ENCODE data around the gene MRPS14. TPM values are rescaled to one million over a fixed set of nuclear protein-coding genes. Genes with fewer than 3 reads are reported as not detected.

Gene MRPS14
- total and polyA plus RNA-seq, 9 of the 15 experiments (the other 6 are each of a cell fraction or from before 2014, with no cell fraction given), result 38.1 to 231 (median 54.9) TPM

DNA sequence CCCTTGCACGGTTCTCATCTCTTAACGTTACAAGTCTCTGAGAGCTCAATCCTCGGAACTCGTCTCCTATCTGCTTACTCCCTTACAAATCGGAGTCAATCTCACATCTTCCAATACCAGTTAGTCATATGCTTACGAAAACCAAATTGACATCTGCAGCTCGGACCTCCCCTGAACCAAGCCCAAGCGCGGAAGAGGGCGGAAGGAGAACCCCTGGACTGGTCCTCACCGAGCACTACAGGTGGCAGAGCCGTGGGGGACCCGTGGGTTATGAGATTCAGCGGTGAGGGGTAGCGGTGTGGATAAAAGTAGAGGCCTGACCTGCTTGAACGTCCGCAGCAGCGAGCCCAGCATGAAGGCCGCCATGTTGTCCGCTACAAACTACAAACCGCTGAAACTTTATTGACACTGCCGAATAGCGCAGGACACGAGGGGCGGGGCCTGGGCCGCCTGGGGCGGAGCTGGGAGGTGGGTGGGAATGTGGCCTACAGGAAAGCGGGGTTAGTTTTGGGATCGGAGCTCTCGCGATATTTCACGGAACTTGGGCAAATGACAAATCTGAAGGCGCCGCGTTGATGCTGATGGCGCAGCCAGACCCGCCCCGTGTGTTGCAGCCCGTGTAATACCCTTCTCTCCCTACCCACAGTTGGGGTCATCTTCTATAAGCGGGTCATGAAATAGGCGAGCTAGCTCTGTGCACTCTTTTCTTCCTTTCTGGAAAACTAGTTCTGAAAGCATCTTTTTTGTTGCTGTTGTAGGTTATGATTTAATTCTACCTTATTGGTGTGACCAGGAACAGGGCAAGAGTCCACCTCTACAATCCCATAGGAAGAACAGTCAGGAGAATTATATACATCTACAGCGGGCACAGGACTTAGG is at the start of gene MRPS14 (continued):
- TF ChIP-seq PREB (CRISPR knock-in tag; IDR thresholded peaks at IDR 0.05) (peak; percentile 99), FOXP1 (CRISPR knock-in tag; IDR thresholded peaks at IDR 0.05) (peak; percentile 83; the same call in 1 of the 2 replicates), ASH1L (IDR thresholded peaks at IDR 0.05; ENCODE audit: borderline replicate concordance, low read depth, partially characterized antibody) (no peak), CBX1 (IDR thresholded peaks at IDR 0.05; ENCODE audit: low read depth) (peak; percentile 89; the same call in 1 of the 2 replicates), ZNF589 (CRISPR knock-in tag; IDR thresholded peaks at IDR 0.05; ENCODE audit: low read depth) (peak; percentile 76; the same call in 1 of the 2 replicates), ERF (CRISPR knock-in tag; IDR thresholded peaks at IDR 0.05) (0 out of 2 replicates have a peak, but pooled peaks have one; percentile 30), ZNF77 (CRISPR knock-in tag; IDR thresholded peaks at IDR 0.05) (no peak), POLR2AphosphoS5 (IDR thresholded peaks at IDR 0.05; ENCODE audit: control insufficient read depth, insufficient read depth, low read depth, low read length) (peak; percentile 92), ATF1 (CRISPR knock-in tag; IDR thresholded peaks at IDR 0.05) (peak; percentile 72), ATF1 (tag; IDR thresholded peaks at IDR 0.05) (peak; percentile 97), E2F4 (CRISPR knock-in tag; IDR thresholded peaks at IDR 0.05; ENCODE audit: low read depth) (no peak), ELF1 (tag; IDR thresholded peaks at IDR 0.05) (peak; percentile 83), GABPB2 (CRISPR knock-in tag; conservative IDR thresholded peaks at IDR 0.05) (peak; percentile 14; the same call in 1 of the 2 replicates)
- TF ChIP-seq, protein P1, sequence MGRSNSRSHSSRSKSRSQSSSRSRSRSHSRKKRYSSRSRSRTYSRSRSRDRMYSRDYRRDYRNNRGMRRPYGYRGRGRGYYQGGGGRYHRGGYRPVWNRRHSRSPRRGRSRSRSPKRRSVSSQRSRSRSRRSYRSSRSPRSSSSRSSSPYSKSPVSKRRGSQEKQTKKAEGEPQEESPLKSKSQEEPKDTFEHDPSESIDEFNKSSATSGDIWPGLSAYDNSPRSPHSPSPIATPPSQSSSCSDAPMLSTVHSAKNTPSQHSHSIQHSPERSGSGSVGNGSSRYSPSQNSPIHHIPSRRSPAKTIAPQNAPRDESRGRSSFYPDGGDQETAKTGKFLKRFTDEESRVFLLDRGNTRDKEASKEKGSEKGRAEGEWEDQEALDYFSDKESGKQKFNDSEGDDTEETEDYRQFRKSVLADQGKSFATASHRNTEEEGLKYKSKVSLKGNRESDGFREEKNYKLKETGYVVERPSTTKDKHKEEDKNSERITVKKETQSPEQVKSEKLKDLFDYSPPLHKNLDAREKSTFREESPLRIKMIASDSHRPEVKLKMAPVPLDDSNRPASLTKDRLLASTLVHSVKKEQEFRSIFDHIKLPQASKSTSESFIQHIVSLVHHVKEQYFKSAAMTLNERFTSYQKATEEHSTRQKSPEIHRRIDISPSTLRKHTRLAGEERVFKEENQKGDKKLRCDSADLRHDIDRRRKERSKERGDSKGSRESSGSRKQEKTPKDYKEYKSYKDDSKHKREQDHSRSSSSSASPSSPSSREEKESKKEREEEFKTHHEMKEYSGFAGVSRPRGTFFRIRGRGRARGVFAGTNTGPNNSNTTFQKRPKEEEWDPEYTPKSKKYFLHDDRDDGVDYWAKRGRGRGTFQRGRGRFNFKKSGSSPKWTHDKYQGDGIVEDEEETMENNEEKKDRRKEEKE (IDR thresholded peaks at IDR 0.05; ENCODE audit: borderline replicate concordance in 1 of 2, control insufficient read depth in 1 of 2, low read depth in 2 of 2, low read length in 1 of 2), result 0 out of 4 replicates have a peak, but pooled peaks of 1 of the 2 experiments have one; percentile 45
- TF ChIP-seq, protein P2, sequence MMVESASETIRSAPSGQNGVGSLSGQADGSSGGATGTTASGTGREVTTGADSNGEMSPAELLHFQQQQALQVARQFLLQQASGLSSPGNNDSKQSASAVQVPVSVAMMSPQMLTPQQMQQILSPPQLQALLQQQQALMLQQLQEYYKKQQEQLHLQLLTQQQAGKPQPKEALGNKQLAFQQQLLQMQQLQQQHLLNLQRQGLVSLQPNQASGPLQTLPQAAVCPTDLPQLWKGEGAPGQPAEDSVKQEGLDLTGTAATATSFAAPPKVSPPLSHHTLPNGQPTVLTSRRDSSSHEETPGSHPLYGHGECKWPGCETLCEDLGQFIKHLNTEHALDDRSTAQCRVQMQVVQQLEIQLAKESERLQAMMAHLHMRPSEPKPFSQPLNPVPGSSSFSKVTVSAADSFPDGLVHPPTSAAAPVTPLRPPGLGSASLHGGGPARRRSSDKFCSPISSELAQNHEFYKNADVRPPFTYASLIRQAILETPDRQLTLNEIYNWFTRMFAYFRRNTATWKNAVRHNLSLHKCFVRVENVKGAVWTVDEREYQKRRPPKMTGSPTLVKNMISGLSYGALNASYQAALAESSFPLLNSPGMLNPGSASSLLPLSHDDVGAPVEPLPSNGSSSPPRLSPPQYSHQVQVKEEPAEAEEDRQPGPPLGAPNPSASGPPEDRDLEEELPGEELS (CRISPR knock-in tag; IDR thresholded peaks at IDR 0.05; ENCODE audit: borderline replicate concordance), result no peak
- TF ChIP-seq, protein P3, sequence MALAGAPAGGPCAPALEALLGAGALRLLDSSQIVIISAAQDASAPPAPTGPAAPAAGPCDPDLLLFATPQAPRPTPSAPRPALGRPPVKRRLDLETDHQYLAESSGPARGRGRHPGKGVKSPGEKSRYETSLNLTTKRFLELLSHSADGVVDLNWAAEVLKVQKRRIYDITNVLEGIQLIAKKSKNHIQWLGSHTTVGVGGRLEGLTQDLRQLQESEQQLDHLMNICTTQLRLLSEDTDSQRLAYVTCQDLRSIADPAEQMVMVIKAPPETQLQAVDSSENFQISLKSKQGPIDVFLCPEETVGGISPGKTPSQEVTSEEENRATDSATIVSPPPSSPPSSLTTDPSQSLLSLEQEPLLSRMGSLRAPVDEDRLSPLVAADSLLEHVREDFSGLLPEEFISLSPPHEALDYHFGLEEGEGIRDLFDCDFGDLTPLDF (CRISPR knock-in tag; IDR thresholded peaks at IDR 0.05), result no peak

Data from K562 (cell line).